HepG2 (cell line): ENCODE results near the gene SSNA1. TPM values are rescaled to one million over a fixed set of nuclear protein-coding genes. Genes with fewer than 3 reads are reported as not detected.

Source experiments
- ATAC-seq: fragments of 200-7000 bp; cut with Tn5 transposase; 3 replicates; pipeline ENCODE4 v1.9.1; 2020; ENCODE audit warnings: mild to moderate bottlenecking, moderate library complexity
- BruUV-seq: library from RNA; stranded (reverse); fragments of 400-500 nt; replicated peaks from 2 replicates; lab custom pipeline; 2021; lab: Mats Ljungman, UMichigan
- CTCF ChIA-PET: fragments of 300-600 bp; formaldehyde crosslinking; extraction: SDS; loops from one replicate; lab custom pipeline; 2021; ENCODE audit warnings: low total read pairs, inconsistent platforms, low intra/inter-chr PET ratio; lab: Yijun Ruan, JAX
- POLR2A ChIA-PET: fragments of 350-600 bp; sonication (Branson Sonifier 250); formaldehyde crosslinking; loops from one replicate; lab custom pipeline; 2020; ENCODE audit warnings: antibody characterized with exemption, inconsistent platforms; lab: Yijun Ruan, JAX
- DNase-seq: peaks from one replicate; pipeline ENCODE4 v3.0.0-alpha.2; 2015; ENCODE audit warnings: low spot score
- FAIRE-seq: peaks from 3 replicates; lab custom pipeline; 2011; peaks lifted over from hg19 to GRCh38; lab: Jason Lieb, UNC
- H2AFZ ChIP-seq: one replicate; pipeline ENCODE4 v1.6.1; 2011; ENCODE audit warnings: low read length, inconsistent platforms
- H3K27ac ChIP-seq: fragments of 300-600 bp; 3 replicates; pipeline ENCODE4 v1.8.0; 2011; ENCODE audit warnings: mixed run types, mild to moderate bottlenecking, mixed read lengths, low read length, inconsistent platforms; ENCODE audit not compliant: insufficient read depth; ENCODE audit errors: extremely low read length
- H3K27me3 ChIP-seq, 2 experiments: fragments of 200-600 bp in 1 of 2; 2 replicates in 1 of 2; 3 replicates in 1 of 2; pipeline versions ENCODE4 v1.6.0 to v1.8.0; 2011; ENCODE audit warnings: low read length in 2 of 2, mild to moderate bottlenecking in 2 of 2, moderate library complexity in 2 of 2, inconsistent platforms in 1 of 2; ENCODE audit not compliant: insufficient read depth in 2 of 2, control insufficient read depth in 1 of 2
- H3K36me3 ChIP-seq, 2 experiments: fragments of 200-600 bp in 1 of 2; replicated peaks in 1 of 2; 2 replicates in 1 of 2; 3 replicates in 1 of 2; pipeline versions ENCODE4 v1.5.1 to v1.8.0; 2011; ENCODE audit warnings: low read length in 2 of 2, inconsistent platforms in 1 of 2; ENCODE audit not compliant: insufficient read depth in 2 of 2, control insufficient read depth in 1 of 2
- H3K4me1 ChIP-seq: 2 replicates; pipeline ENCODE4 v1.5.1; 2012; ENCODE audit warnings: low read length, inconsistent platforms; ENCODE audit not compliant: insufficient read depth
- H3K4me2 ChIP-seq: 2 replicates; pipeline ENCODE4 v1.6.0; 2011; ENCODE audit warnings: low read depth, low read length, inconsistent platforms
- H3K4me3 ChIP-seq, 3 experiments: fragments of 200-600 bp in 1 of 3; sonication (generic), shearing (Covaris generic) in 1 of 3; replicated peaks in 1 of 3; 2 replicates each; pipeline ENCODE4 v1.5.1; 2011 to 2016; ENCODE audit warnings: low read length in 3 of 3, inconsistent platforms in 2 of 3, low read depth in 2 of 3, mild to moderate bottlenecking in 2 of 3, control low read depth in 1 of 3, mixed read lengths in 1 of 3; ENCODE audit not compliant: insufficient read depth in 1 of 3
- H3K79me2 ChIP-seq: one replicate; pipeline ENCODE4 v1.6.1; 2011; ENCODE audit warnings: low read length, inconsistent platforms; ENCODE audit not compliant: insufficient read depth
- H3K9ac ChIP-seq: 2 replicates; pipeline ENCODE4 v1.6.0; 2011; ENCODE audit warnings: mild to moderate bottlenecking, low read depth, low read length, inconsistent platforms; ENCODE audit not compliant: insufficient read depth
- H3K9me3 ChIP-seq: 2 replicates; pipeline ENCODE4 v1.5.1; 2012; ENCODE audit warnings: mild to moderate bottlenecking, low read length
- H4K20me1 ChIP-seq: 2 replicates; pipeline ENCODE4 v1.6.0; 2011; ENCODE audit warnings: inconsistent platforms, mild to moderate bottlenecking, low read length, moderate library complexity; ENCODE audit not compliant: insufficient read depth
- CENPT ChIP-seq: sonication (generic); formaldehyde crosslinking; IDR thresholded peaks from 2 replicates; pipeline ENCODE4 v1.8.0; 2022; ENCODE audit warnings: low read depth, mild to moderate bottlenecking, moderate library complexity, missing genetic modification reagents
- HNF4A ChIP-seq: sonication (generic); formaldehyde crosslinking; IDR thresholded peaks from 2 replicates; pipeline ENCODE4 v1.4.0; 2020; ENCODE audit warnings: missing genetic modification reagents
- IRX3 ChIP-seq: sonication (generic); formaldehyde crosslinking; IDR thresholded peaks from 2 replicates; pipeline ENCODE4 v1.8.1; 2023; ENCODE audit warnings: mild to moderate bottlenecking, low read depth, missing genetic modification reagents, borderline replicate concordance
- KDM5A ChIP-seq: fragments of 200-600 bp; sonication (generic); IDR thresholded peaks from 2 replicates; pipeline ENCODE4 v1.7.0; 2018; ENCODE audit warnings: antibody characterized with exemption, mild to moderate bottlenecking, low read length, borderline replicate concordance
- RBFOX2 ChIP-seq: fragments of 200-400 bp; formaldehyde crosslinking; IDR thresholded peaks from 2 replicates; pipeline ENCODE4 v1.6.1; 2017; ENCODE audit warnings: low read depth, mild to moderate bottlenecking, low read length
- TFDP2 ChIP-seq: sonication (generic); formaldehyde crosslinking; IDR thresholded peaks from 2 replicates; pipeline ENCODE4 v1.4.0; 2020; ENCODE audit warnings: missing genetic modification reagents
- ZSCAN29 ChIP-seq: sonication (generic); formaldehyde crosslinking; conservative IDR thresholded peaks from 2 replicates; pipeline ENCODE4 v1.4.0; 2020; ENCODE audit warnings: mild to moderate bottlenecking, missing genetic modification reagents
- whole genome bisulfite sequencing: methylation state at CpG from one replicate; pipeline ENCODE4 v1.1.6; 2017; ENCODE audit warnings: low lambda C conversion rate; 5-methylcytosine and 5-hydroxymethylcytosine counted together
- in situ Hi-C: cut with HindIII; loops from 2 replicates; pipeline ENCODE4 v1.10.0; 2017; ENCODE audit warnings: low pct_unique_long_range_greater_than_20kb; ENCODE audit not compliant: extremely low pct_ligation_motif_present
- intact Hi-C: fragments of 100-400 bp; cut with micrococcal nuclease; formaldehyde crosslinking; loops from one replicate; pipeline ENCODE4 v1.10.0; 2022; ENCODE audit not compliant: unreplicated experiment
- polyA plus RNA-seq, 8 experiments: library from polyadenylated mRNA; depleted of rRNA in 3 of 8; stranded (reverse) in 7 of 8; unstranded in 1 of 8; fragments of >200 nt; fragmentation: Illumina TruSeq in 4 of 8; extraction: Trizol in 4 of 8; gene quantifications; 2 replicates each; pipeline versions ENCODE4 v1.2.1 to v1.2.3, GENCODE V29; 2011 to 2016; ENCODE audit warnings: low read depth in 4 of 8, missing spikeins in 1 of 8, mixed read lengths in 1 of 8; ENCODE audit not compliant: insufficient read depth in 1 of 8
- total RNA-seq, 5 experiments: library from RNA; depleted of rRNA; stranded (reverse); fragments of >200 nt; fragmentation: Illumina TruSeq; extraction: Trizol; gene quantifications; 2 replicates each; pipeline ENCODE4 v1.2.3, GENCODE V29; 2016; ENCODE audit warnings: low read depth in 1 of 5

SSNA1 gene
- total and polyA plus RNA-seq, 2 of the 13 experiments (the other 11 are each of a cell fraction or from before 2014, with no cell fraction given), result 35.9 to 49.4 TPM

DNA sequence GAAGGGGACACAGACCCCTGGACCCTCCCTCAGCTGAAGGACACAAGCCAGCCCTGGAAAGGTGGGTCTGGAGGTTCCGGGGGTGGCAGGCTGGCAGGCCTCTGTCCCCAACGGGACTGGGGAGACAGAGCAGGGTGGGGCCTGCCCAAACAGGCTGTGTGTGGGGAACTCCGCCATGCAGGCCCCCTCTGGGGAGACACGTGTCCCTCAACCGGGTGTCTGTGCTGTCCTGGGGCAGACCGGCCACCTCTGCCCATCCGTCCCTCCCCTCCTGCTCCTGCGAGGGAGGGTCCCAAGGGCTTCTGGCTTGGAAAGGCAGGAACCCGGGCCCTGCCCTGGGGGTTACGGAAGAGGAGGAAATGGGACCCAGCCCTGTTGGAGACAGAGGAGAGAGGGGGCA, 43.6 kb downstream of the SSNA1 start:
- Histone ChIP-seq H3K27ac (no peak overlapping the region), H3K36me3 (no peaks in the 10 kb centered on the region), H3K27me3 (no peaks in the 10 kb centered on the region), H3K9me3 (no peaks in the 10 kb centered on the region), H3K4me1 (peaks cover 65% of the 10 kb centered on the region), H3K9ac (no peak overlapping the region), H3K4me2 (no peak overlapping the region), H3K4me3 (no peak overlapping the region), H3K79me2 (peaks cover 6% of the 10 kb centered on the region), H2AFZ (no peak overlapping the region), H4K20me1 (no peaks in the 10 kb centered on the region)
- TF ChIP-seq KDM5A, result no peak
- no peak for TF ChIP-seq CENPT (CRISPR knock-in tag)
- no peak for TF ChIP-seq HNF4A
- TF ChIP-seq TFDP2 (CRISPR knock-in tag), result no peak
- TF ChIP-seq ZSCAN29 (CRISPR knock-in tag), result no peak
- CTCF ChIA-PET, result no interaction called here
- DNase-seq, result no peak
- BruUV-seq, result no TSS peak
- POLR2A ChIA-PET, result no interaction called here
- in situ Hi-C loops (no loop called here), intact Hi-C loops (no loop called here)
- 85% methylated on average over 4 of the region's 10 CpGs for WGBS
- no peak for FAIRE-seq
- ATAC-seq, result no peak

- TF ChIP-seq RBFOX2, result 0 out of 2 replicates have a peak, but pooled peaks have one; percentile 14
- no peak for TF ChIP-seq IRX3 (CRISPR knock-in tag)
- TF ChIP-seq, all 625 proteins: peak for 1
- CTCF ChIA-PET, result no interaction called here
- Histone ChIP-seq H2AFZ (no peak overlapping the region), H3K4me3 (no peak overlapping the region), H3K27ac (no peak overlapping the region), H3K79me2 (peaks cover 8% of the 10 kb centered on the region), H3K9me3 (no peaks in the 10 kb centered on the region), H3K4me1 (peaks cover 65% of the 10 kb centered on the region), H3K9ac (no peak overlapping the region), H3K4me2 (no peak overlapping the region), H3K27me3 (no peaks in the 10 kb centered on the region), H4K20me1 (no peaks in the 10 kb centered on the region), H3K36me3 (no peaks in the 10 kb centered on the region)
- WGBS, result 96% methylated on average over 10 of the region's 24 CpGs
- ATAC-seq (no peak), FAIRE-seq (no peak), DNase-seq (no peak)
- in situ Hi-C loops, result no loop called here
- no TSS peak for BruUV-seq
- POLR2A ChIA-PET, result no interaction called here
- intact Hi-C loops, result no loop called here
Measured at GRCh38 chr9:137232510-137232909, 44.0 kb downstream of the SSNA1 start.
